Fibroblast of lung (primary cell): ENCODE results near the gene KIRREL3.

Experiments used
- CTCF ChIP-seq, 2 donors: IDR thresholded peaks in 1 of 2; conservative IDR thresholded peaks in 1 of 2; 1 replicate in 1 of 2; 2 replicates in 1 of 2; pipeline ENCODE4 v1.5.1; 2011 to 2012; ENCODE audit warnings: low read length in 2 of 2, control low read depth in 1 of 2, inconsistent platforms in 1 of 2, low read depth in 1 of 2, mild to moderate bottlenecking in 1 of 2
- EZH2 ChIP-seq: IDR thresholded peaks from 2 replicates; pipeline ENCODE4 v1.5.1; 2012; ENCODE audit warnings: low read length, control low read depth, mild to moderate bottlenecking; ENCODE audit errors: missing control alignments

- TF ChIP-seq CTCF (conservative IDR thresholded peaks at IDR 0.05 in 1 of 2, IDR thresholded peaks at IDR 0.05 in 1 of 2; ENCODE audit: low read depth in 1 of 2, low read length in 2 of 2) (no peak), EZH2 (no peak)
Observed at GRCh38 chr11:126560221-126560620, 440.3 kb downstream of the KIRREL3 start.
